ENCODE results near the gene RFX8.
"Not testable (repeated sequence)": the region's sequence is repeated elsewhere in the genome, so short reads cannot be mapped to it uniquely, and the experiment has no call there.

Gene RFX8

GRCh38 chr2:101438555-101438954 lies 36.4 kb downstream of the RFX8 start:
- not testable (repeated sequence) for DNase-seq

GRCh38 chr2:101435001-101435862 lies 39.7 kb downstream of the RFX8 start:
- DNase-seq = peak; percentile 80

- no peak for DNase-seq
Observed at GRCh38 chr2:101433465-101433864, 41.4 kb downstream of the RFX8 start.

- DNase-seq = peak; percentile 60
Observed at GRCh38 chr2:101432411-101433181, 42.3 kb downstream of the RFX8 start.

GRCh38 chr2:101431486-101431885 lies 43.4 kb downstream of the RFX8 start:
- DNase-seq = peak; percentile 7

GRCh38 chr2:101430156-101430555 lies 44.8 kb downstream of the RFX8 start:
- peak; percentile 13 for DNase-seq

- peak; percentile 38 for DNase-seq
Observed at GRCh38 chr2:101429453-101429852, 45.5 kb downstream of the RFX8 start.

GRCh38 chr2:101428422-101429176 lies 46.3 kb downstream of the RFX8 start:
- no peak for DNase-seq

- no peak for DNase-seq
Observed at GRCh38 chr2:101427743-101428142, 47.2 kb downstream of the RFX8 start.

- DNase-seq = no peak
Observed at GRCh38 chr2:101427240-101427639, 47.7 kb downstream of the RFX8 start.

GRCh38 chr2:101426822-101427221 lies 48.1 kb downstream of the RFX8 start:
- DNase-seq = no peak

- no peak for DNase-seq
Observed at GRCh38 chr2:101420623-101421022, 54.3 kb downstream of the RFX8 start.

GRCh38 chr2:101419096-101419663 lies 55.7 kb downstream of the RFX8 start:
- no peak for DNase-seq

- DNase-seq = no peak
Observed at GRCh38 chr2:101418460-101419095, 56.3 kb downstream of the RFX8 start.

- DNase-seq = no peak
Observed at GRCh38 chr2:101416609-101417008, 58.3 kb downstream of the RFX8 start.

- DNase-seq = peak; percentile 21
Observed at GRCh38 chr2:101415884-101416283, 59.0 kb downstream of the RFX8 start.

- peak; percentile 2 for DNase-seq
Observed at GRCh38 chr2:101415220-101415619, 59.7 kb downstream of the RFX8 start.

GRCh38 chr2:101412092-101412694 lies 62.7 kb downstream of the RFX8 start:
- DNase-seq = no peak

GRCh38 chr2:101410746-101411145 lies 64.2 kb downstream of the RFX8 start:
- no peak for DNase-seq

- DNase-seq = no peak
Observed at GRCh38 chr2:101410114-101410513, 64.8 kb downstream of the RFX8 start.

- DNase-seq = no peak
Observed at GRCh38 chr2:101409699-101410098, 65.2 kb downstream of the RFX8 start.

GRCh38 chr2:101408925-101409324 lies 66.0 kb downstream of the RFX8 start:
- no peak for DNase-seq
